HUES48 (cell line): ENCODE measurements around the gene TCF12.

Experiments used
- H3K27ac ChIP-seq: one replicate; pipeline ENCODE4 v1.7.0; 2013; ENCODE audit warnings: low read depth, low read length, inconsistent platforms
- H3K27me3 ChIP-seq: 2 replicates; pipeline ENCODE4 v1.6.1; 2013; ENCODE audit warnings: mild to moderate bottlenecking, low read length; ENCODE audit not compliant: control insufficient read depth, insufficient read depth
- H3K36me3 ChIP-seq: 2 replicates; pipeline ENCODE4 v1.6.1; 2013; ENCODE audit warnings: low read length; ENCODE audit not compliant: control insufficient read depth, insufficient read depth
- H3K4me1 ChIP-seq: 2 replicates; pipeline ENCODE4 v1.6.1; 2013; ENCODE audit warnings: mild to moderate bottlenecking, low read length; ENCODE audit not compliant: control insufficient read depth, insufficient read depth
- H3K4me3 ChIP-seq: 2 replicates; pipeline ENCODE4 v1.5.1; 2013; ENCODE audit warnings: mild to moderate bottlenecking, low read depth, low read length
- H3K9ac ChIP-seq: 2 replicates; pipeline ENCODE4 v1.6.1; 2013; ENCODE audit warnings: mild to moderate bottlenecking, low read depth, low read length, moderate library complexity
- H3K9me3 ChIP-seq: 2 replicates; pipeline ENCODE4 v1.6.1; 2013; ENCODE audit warnings: low read length; ENCODE audit not compliant: control insufficient read depth, insufficient read depth

TCF12 gene

GRCh38 chr15:57165992-57166391 lies 247.5 kb downstream of the TCF12 start:
- H3K4me1 ChIP-seq, result no peaks in the 10 kb centered on the region
- 0 out of 2 replicates have a peak, but pooled peaks cover 9% of the 10 kb centered on the region for H3K36me3 ChIP-seq
- no peak overlapping the region for H3K9ac ChIP-seq
- H3K4me3 ChIP-seq, result no peak overlapping the region
- H3K27me3 ChIP-seq, result no peaks in the 10 kb centered on the region
- no peaks in the 10 kb centered on the region for H3K9me3 ChIP-seq
- no peak overlapping the region for H3K27ac ChIP-seq

GRCh38 chr15:57167821-57168395 lies 249.5 kb downstream of the TCF12 start:
- Histone ChIP-seq H3K27me3 (no peaks in the 10 kb centered on the region), H3K36me3 (peaks cover 17% of the 10 kb centered on the region; the same call in 1 of the 2 replicates), H3K9ac (no peak overlapping the region), H3K4me3 (no peak overlapping the region), H3K4me1 (no peaks in the 10 kb centered on the region), H3K9me3 (no peaks in the 10 kb centered on the region), H3K27ac (no peak overlapping the region)

- Histone ChIP-seq H3K27me3 (no peaks in the 10 kb centered on the region), H3K36me3 (peaks cover 17% of the 10 kb centered on the region; the same call in 1 of the 2 replicates), H3K9me3 (no peaks in the 10 kb centered on the region), H3K4me3 (no peak overlapping the region), H3K27ac (no peak overlapping the region), H3K9ac (no peak overlapping the region), H3K4me1 (no peaks in the 10 kb centered on the region)
Observed at GRCh38 chr15:57169643-57170042, 251.2 kb downstream of the TCF12 start.

- no peak overlapping the region for H3K4me3 ChIP-seq
Observed at GRCh38 chr15:57171426-57171825, 253.0 kb downstream of the TCF12 start.

GRCh38 chr15:57172925-57173324 lies 254.5 kb downstream of the TCF12 start:
- no peaks in the 10 kb centered on the region for H3K4me1 ChIP-seq
- no peak overlapping the region for H3K4me3 ChIP-seq
- no peak overlapping the region for H3K27ac ChIP-seq
- H3K27me3 ChIP-seq, result no peaks in the 10 kb centered on the region
- H3K9ac ChIP-seq, result no peak overlapping the region
- H3K36me3 ChIP-seq, result peaks cover 10% of the 10 kb centered on the region; the same call in 1 of the 2 replicates
- H3K9me3 ChIP-seq, result no peaks in the 10 kb centered on the region

More at GRCh38 chr15:57171426-57171825, 253.0 kb downstream of the TCF12 start:
- H3K27me3 ChIP-seq, result no peaks in the 10 kb centered on the region
- H3K9me3 ChIP-seq, result no peaks in the 10 kb centered on the region
- no peak overlapping the region for H3K9ac ChIP-seq
- no peaks in the 10 kb centered on the region for H3K4me1 ChIP-seq
- no peak overlapping the region for H3K27ac ChIP-seq
- H3K36me3 ChIP-seq, result peaks cover 15% of the 10 kb centered on the region; the same call in 1 of the 2 replicates

GRCh38 chr15:57183041-57183440 lies 264.6 kb downstream of the TCF12 start:
- no peaks in the 10 kb centered on the region for H3K4me1 ChIP-seq
- no peaks in the 10 kb centered on the region for H3K27me3 ChIP-seq
- H3K9me3 ChIP-seq, result no peaks in the 10 kb centered on the region
- no peak overlapping the region for H3K27ac ChIP-seq
- no peak overlapping the region for H3K4me3 ChIP-seq
- H3K36me3 ChIP-seq, result no peaks in the 10 kb centered on the region
- H3K9ac ChIP-seq, result no peak overlapping the region

- Histone ChIP-seq H3K9me3 (no peaks in the 10 kb centered on the region), H3K4me1 (no peaks in the 10 kb centered on the region), H3K36me3 (no peaks in the 10 kb centered on the region), H3K9ac (no peak overlapping the region), H3K27me3 (no peaks in the 10 kb centered on the region), H3K4me3 (no peak overlapping the region), H3K27ac (no peak overlapping the region)
Observed at GRCh38 chr15:57183614-57184344, 265.3 kb downstream of the TCF12 start.

- Histone ChIP-seq H3K27me3 (no peaks in the 10 kb centered on the region), H3K9ac (no peak overlapping the region), H3K36me3 (no peaks in the 10 kb centered on the region), H3K9me3 (no peaks in the 10 kb centered on the region), H3K4me3 (no peak overlapping the region), H3K27ac (no peak overlapping the region), H3K4me1 (no peaks in the 10 kb centered on the region)
Observed at GRCh38 chr15:57184502-57184901, 266.1 kb downstream of the TCF12 start.

- H3K27me3 ChIP-seq, result no peaks in the 10 kb centered on the region
- no peaks in the 10 kb centered on the region for H3K36me3 ChIP-seq
Observed at GRCh38 chr15:57185507-57186074, 267.1 kb downstream of the TCF12 start.

GRCh38 chr15:57189466-57189865 lies 271.0 kb downstream of the TCF12 start:
- H3K9me3 ChIP-seq, result no peaks in the 10 kb centered on the region
- no peak overlapping the region for H3K9ac ChIP-seq
- H3K27ac ChIP-seq, result no peak overlapping the region
- H3K27me3 ChIP-seq, result no peaks in the 10 kb centered on the region
- H3K36me3 ChIP-seq, result peaks cover 16% of the 10 kb centered on the region
- no peaks in the 10 kb centered on the region for H3K4me1 ChIP-seq
- H3K4me3 ChIP-seq, result no peak overlapping the region

More at GRCh38 chr15:57185507-57186074, 267.1 kb downstream of the TCF12 start:
- Histone ChIP-seq H3K27ac (no peak overlapping the region), H3K9ac (no peak overlapping the region), H3K4me3 (no peak overlapping the region), H3K4me1 (no peaks in the 10 kb centered on the region), H3K9me3 (no peaks in the 10 kb centered on the region)

- H3K27me3 ChIP-seq, result no peaks in the 10 kb centered on the region
- no peak overlapping the region for H3K4me3 ChIP-seq
- H3K9me3 ChIP-seq, result no peaks in the 10 kb centered on the region
- no peak overlapping the region for H3K27ac ChIP-seq
- H3K4me1 ChIP-seq, result no peaks in the 10 kb centered on the region
- H3K36me3 ChIP-seq, result peaks cover 18% of the 10 kb centered on the region
- H3K9ac ChIP-seq, result no peak overlapping the region
Observed at GRCh38 chr15:57190208-57190607, 271.8 kb downstream of the TCF12 start.
